GM12878 (cell line): ENCODE measurements around the gene CTSD. TPM values are rescaled to one million over a fixed set of nuclear protein-coding genes. Genes with fewer than 3 reads are reported as not detected.

ENCODE experiments used
- ATAC-seq: fragments of 200-7000 bp; cut with Tn5 transposase; 3 replicates; pipeline ENCODE4 v1.9.1; 2020; ENCODE audit warnings: mild to moderate bottlenecking, moderate library complexity
- BruUV-seq: library from RNA; stranded (reverse); fragments of 400-500 nt; replicated peaks from 2 replicates; lab custom pipeline; 2021; lab: Mats Ljungman, UMichigan
- CTCF ChIA-PET: fragments of 300-600 bp; sonication (Branson Sonifier 250); formaldehyde crosslinking; extraction: SDS; loops from one replicate; lab custom pipeline; 2021; ENCODE audit warnings: inconsistent platforms; lab: Yijun Ruan, JAX
- POLR2A ChIA-PET: fragments of 350-600 bp; formaldehyde crosslinking; extraction: SDS; loops from one replicate; lab custom pipeline; 2021; ENCODE audit warnings: inconsistent platforms; lab: Charles Lee
- RAD21 ChIA-PET: fragments of 300-600 bp; sonication (Branson Sonifier 250); formaldehyde crosslinking; loops from one replicate; lab custom pipeline; 2023; ENCODE audit warnings: antibody characterized with exemption; ENCODE audit not compliant: unreplicated experiment; lab: Charles Lee
- SMC1A ChIA-PET: fragments of 300-600 bp; sonication (Branson Sonifier 250); formaldehyde crosslinking; loops from one replicate; lab custom pipeline; 2023; ENCODE audit not compliant: unreplicated experiment, uncharacterized antibody; lab: Charles Lee
- DNase-seq: peaks from one replicate; pipeline ENCODE4 v3.0.0-alpha.2; 2011; ENCODE audit warnings: low read depth, low spot score
- FAIRE-seq: peaks from 3 replicates; lab custom pipeline; 2011; peaks lifted over from hg19 to GRCh38; lab: Jason Lieb, UNC
- H2AFZ ChIP-seq: 2 replicates; pipeline ENCODE4 v1.6.0; 2011; ENCODE audit warnings: low read depth, low read length, control low read depth; ENCODE audit not compliant: control insufficient read depth
- H3K27ac ChIP-seq: 2 replicates; pipeline ENCODE4 v1.5.1; 2011; ENCODE audit warnings: control low read depth; ENCODE audit not compliant: control insufficient read depth, insufficient read depth
- H3K27me3 ChIP-seq, 2 experiments: replicated peaks in 1 of 2; 2 replicates each; pipeline versions ENCODE4 v1.6.0 to v1.6.1; 2011; ENCODE audit warnings: low read length in 1 of 2; ENCODE audit not compliant: control insufficient read depth in 2 of 2, insufficient read depth in 2 of 2
- H3K36me3 ChIP-seq, 2 experiments: 2 replicates each; pipeline ENCODE4 v1.5.1; 2011; ENCODE audit warnings: low read length in 1 of 2; ENCODE audit not compliant: control insufficient read depth in 2 of 2, insufficient read depth in 2 of 2
- H3K4me1 ChIP-seq: 2 replicates; pipeline ENCODE4 v1.6.1; 2011; ENCODE audit warnings: mild to moderate bottlenecking, low read length, moderate library complexity, mixed read lengths; ENCODE audit not compliant: control insufficient read depth, insufficient read depth
- H3K4me2 ChIP-seq: 2 replicates; pipeline ENCODE4 v1.6.0; 2011; ENCODE audit warnings: control low read depth; ENCODE audit not compliant: control insufficient read depth, insufficient read depth
- H3K4me3 ChIP-seq: fragments of 200-600 bp; sonication (generic); 2 replicates; pipeline ENCODE4 v1.5.1; 2016
- H3K79me2 ChIP-seq: 2 replicates; pipeline ENCODE4 v1.6.0; 2011; ENCODE audit warnings: low read length; ENCODE audit not compliant: control insufficient read depth, insufficient read depth
- H3K9ac ChIP-seq: 2 replicates; pipeline ENCODE4 v1.8.0; 2011; ENCODE audit warnings: low read length, control low read depth, mixed read lengths; ENCODE audit not compliant: control insufficient read depth, insufficient read depth
- H3K9me3 ChIP-seq: replicated peaks from 3 replicates; pipeline ENCODE4 v1.5.1; 2011; ENCODE audit warnings: mild to moderate bottlenecking, low read length; ENCODE audit not compliant: control insufficient read depth, insufficient read depth
- H4K20me1 ChIP-seq: 2 replicates; pipeline ENCODE4 v1.6.0; 2011; ENCODE audit not compliant: control insufficient read depth, insufficient read depth
- BCL11A ChIP-seq: IDR thresholded peaks from 2 replicates; pipeline ENCODE4 v1.6.1; 2011; ENCODE audit warnings: low read depth, low read length
- BRCA1 ChIP-seq: IDR thresholded peaks from 2 replicates; pipeline ENCODE4 v1.6.1; 2011; ENCODE audit warnings: low read depth, low read length, improper control_type of control experiment
- CREM ChIP-seq: IDR thresholded peaks from 2 replicates; pipeline ENCODE4 v1.6.1; 2014; ENCODE audit warnings: antibody characterized with exemption, low read depth
- ESRRA ChIP-seq: IDR thresholded peaks from 2 replicates; pipeline ENCODE4 v1.6.1; 2012; ENCODE audit warnings: mild to moderate bottlenecking, low read length, improper control_type of control experiment
- FOS ChIP-seq: IDR thresholded peaks from 3 replicates; pipeline ENCODE4 v1.6.1; 2011; ENCODE audit warnings: borderline replicate concordance; ENCODE audit not compliant: insufficient read length; ENCODE audit errors: extremely low read depth
- HDAC6 ChIP-seq: fragments of 200-600 bp; sonication (generic); IDR thresholded peaks from one replicate; pipeline ENCODE4 v1.8.0; 2017; ENCODE audit warnings: antibody characterized with exemption; ENCODE audit not compliant: unreplicated experiment
- KAT2A ChIP-seq: conservative IDR thresholded peaks from 2 replicates; pipeline ENCODE4 v1.6.1; 2011; ENCODE audit warnings: low read depth, low read length; ENCODE audit not compliant: control insufficient read depth
- SMAD1 ChIP-seq: fragments of 450-650 bp; IDR thresholded peaks from 2 replicates; pipeline ENCODE4 v1.6.1; 2018; ENCODE audit warnings: mild to moderate bottlenecking, low read depth; ENCODE audit not compliant: partially characterized antibody
- TCF12 ChIP-seq: IDR thresholded peaks from 2 replicates; pipeline ENCODE4 v1.6.1; 2011; ENCODE audit warnings: low read depth, mild to moderate bottlenecking, low read length
- ZBTB33 ChIP-seq: fragments of 450-650 bp; IDR thresholded peaks from 2 replicates; pipeline ENCODE4 v1.6.1; 2017; ENCODE audit warnings: mild to moderate bottlenecking
- ZNF24 ChIP-seq: fragments of 450-650 bp; IDR thresholded peaks from 2 replicates; pipeline ENCODE4 v1.6.1; 2017; ENCODE audit warnings: antibody characterized with exemption, mild to moderate bottlenecking
- WGBS: methylation state at CpG from one replicate; pipeline ENCODE4 v1.1.6; 2016; ENCODE audit warnings: low lambda C conversion rate; ENCODE audit not compliant: insufficient replicate concordance, insufficient coverage; ENCODE audit errors: missing lambda C conversion rate; 5-methylcytosine and 5-hydroxymethylcytosine counted together
- in situ Hi-C: fragments of 300-500 bp; cut with MboI; formaldehyde crosslinking; loops from 9 replicates; pipeline ENCODE4 v1.14.3; 2018; ENCODE audit warnings: mixed read lengths
- intact Hi-C: fragments of 100-400 bp; cut with micrococcal nuclease; formaldehyde crosslinking; loops from one replicate; pipeline ENCODE4 v1.14.2; 2022; ENCODE audit not compliant: unreplicated experiment
- polyA plus RNA-seq, 11 experiments: library from polyadenylated mRNA; depleted of rRNA in 4 of 11; unstranded in 6 of 11; stranded (reverse) in 5 of 11; fragments of >200 nt; fragmentation: Nextera tagmentation in 4 of 11; fragmentation: Illumina TruSeq in 1 of 11; extraction: Ambion mirVana in 4 of 11; extraction: Trizol in 1 of 11; gene quantifications; 1 replicate in 1 of 11; 2 replicates in 10 of 11; pipeline versions ENCODE4 v1.2.1 to v1.2.3, GENCODE V29; 2011 to 2016; ENCODE audit warnings: inconsistent platforms in 2 of 11, missing spikeins in 2 of 11, low read depth in 1 of 11
- total RNA-seq, 4 experiments: library from RNA; depleted of rRNA in 3 of 4; stranded (reverse); fragments of >200 nt in 3 of 4; fragmentation: Illumina TruSeq in 1 of 4; extraction: Trizol in 1 of 4; gene quantifications; 2 replicates each; pipeline versions ENCODE4 v1.2.1 to v1.2.3, GENCODE V29; 2013 to 2021
- TF ChIP-seq, protein P1 (sequence below): fragments of 450-650 bp; IDR thresholded peaks from 2 replicates; pipeline ENCODE4 v1.6.1; 2016; ENCODE audit warnings: mild to moderate bottlenecking

The CTSD gene
- total and polyA plus RNA-seq, 10 of the 15 experiments (the other 5 are each of a cell fraction or from before 2014, with no cell fraction given): 0.42 to 54.6 (median 25.0) TPM

DNA sequence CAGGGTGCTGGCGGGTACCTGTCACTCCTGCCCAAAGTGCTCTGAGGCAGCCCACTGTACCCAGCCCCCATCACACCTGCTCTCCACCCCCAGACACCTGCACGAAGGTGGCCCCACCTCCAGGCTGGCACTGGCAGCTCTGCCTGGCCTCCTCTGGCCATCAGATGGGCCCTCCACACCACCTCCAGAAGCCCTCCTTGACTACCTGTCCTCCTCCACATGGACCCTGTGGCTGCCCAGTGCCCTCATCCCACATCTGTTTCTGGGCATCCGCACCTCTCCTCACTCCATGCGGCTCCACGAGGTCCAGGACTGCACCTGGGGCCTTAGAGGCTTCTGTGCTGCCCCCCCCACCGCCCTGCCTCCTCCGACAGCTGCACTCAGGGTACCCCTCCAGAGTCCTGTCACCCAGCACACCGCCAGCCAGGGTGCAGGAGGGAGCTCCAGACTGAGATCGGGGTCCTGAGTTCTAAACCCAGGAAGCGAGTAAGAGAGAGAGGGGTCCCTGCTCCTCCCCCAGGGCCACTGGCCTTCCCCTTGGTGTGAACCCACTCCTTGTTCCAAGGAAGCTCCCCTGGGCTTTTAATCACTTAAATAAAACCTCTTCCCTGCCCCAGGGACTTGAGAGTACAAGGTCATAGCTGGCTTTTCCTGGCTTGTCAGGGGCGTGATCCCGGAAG, 1.7 kb downstream of the CTSD start:
- CTCF ChIA-PET: interaction anchor here (0.7 to 1.3 kb wide), 3 partner anchors 68 to 238 kb away, joined by 3 to 4 read pairs (median 3); no protein-coding TSS in a partner anchor
- H4K20me1 ChIP-seq: no peaks in the 10 kb centered on the region; the same call in 1 of the 2 replicates
- H2AFZ ChIP-seq: no peak overlapping the region
- H3K36me3 ChIP-seq: no peaks in the 10 kb centered on the region
- DNase-seq (no peak), ATAC-seq (no peak), FAIRE-seq (no peak)
- no peak overlapping the region for H3K9ac ChIP-seq
- peaks cover 2% of the 10 kb centered on the region for H3K79me2 ChIP-seq
- SMC1A ChIA-PET: interaction anchor here (0.6 kb wide), 1 partner anchor 51 kb away, joined by 3 read pairs; no protein-coding TSS in a partner anchor
- WGBS: 85% methylated on average over 12 of the region's 12 CpGs
- POLR2A ChIA-PET: no interaction called here
- in situ Hi-C loops (no loop called here), intact Hi-C loops (no loop called here)
- H3K4me2 ChIP-seq: no peak overlapping the region
- BruUV-seq: no TSS peak
- no peak overlapping the region for H3K4me3 ChIP-seq
- H3K27ac ChIP-seq: no peak overlapping the region
- H3K4me1 ChIP-seq: peaks cover 12% of the 10 kb centered on the region
- RAD21 ChIA-PET: no interaction called here
- H3K27me3 ChIP-seq: no peaks in the 10 kb centered on the region
- TF ChIP-seq ESRRA: no peak
- TF ChIP-seq, protein P1, sequence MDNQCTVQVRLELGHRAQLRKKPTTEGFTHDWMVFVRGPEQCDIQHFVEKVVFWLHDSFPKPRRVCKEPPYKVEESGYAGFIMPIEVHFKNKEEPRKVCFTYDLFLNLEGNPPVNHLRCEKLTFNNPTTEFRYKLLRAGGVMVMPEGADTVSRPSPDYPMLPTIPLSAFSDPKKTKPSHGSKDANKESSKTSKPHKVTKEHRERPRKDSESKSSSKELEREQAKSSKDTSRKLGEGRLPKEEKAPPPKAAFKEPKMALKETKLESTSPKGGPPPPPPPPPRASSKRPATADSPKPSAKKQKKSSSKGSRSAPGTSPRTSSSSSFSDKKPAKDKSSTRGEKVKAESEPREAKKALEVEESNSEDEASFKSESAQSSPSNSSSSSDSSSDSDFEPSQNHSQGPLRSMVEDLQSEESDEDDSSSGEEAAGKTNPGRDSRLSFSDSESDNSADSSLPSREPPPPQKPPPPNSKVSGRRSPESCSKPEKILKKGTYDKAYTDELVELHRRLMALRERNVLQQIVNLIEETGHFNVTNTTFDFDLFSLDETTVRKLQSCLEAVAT: no peak
- no peak for TF ChIP-seq TCF12
- TF ChIP-seq BCL11A: no peak
- no peak for TF ChIP-seq CREM
- no peak for TF ChIP-seq FOS
- TF ChIP-seq SMAD1: no peak
- no peak for TF ChIP-seq ZBTB33
- TF ChIP-seq HDAC6: no peak
- TF ChIP-seq KAT2A: no peak
- TF ChIP-seq BRCA1: no peak
- no peak for TF ChIP-seq ZNF24
- no peaks in the 10 kb centered on the region for H3K9me3 ChIP-seq
